Activated CD8-positive, alpha-beta memory T cell treated with anti-CD3 and anti-CD28 coated beads for 36 hours (primary cell): Measurements from ENCODE around the gene CDCA7. TPM values are rescaled to one million over a fixed set of nuclear protein-coding genes. Genes with fewer than 3 reads are reported as not detected.
"Not testable (repeated sequence)": the region's sequence is repeated elsewhere in the genome, so short reads cannot be mapped to it uniquely, and the experiment has no call there.

Experiments
- CTCF ChIA-PET: fragments of 350-600 bp; sonication (Branson Sonifier 250); formaldehyde crosslinking; loops from one replicate; lab custom pipeline; 2021; ENCODE audit warnings: antibody characterized with exemption; lab: Charles Lee
- POLR2A ChIA-PET: fragments of 350-600 bp; sonication (Branson Sonifier 250); formaldehyde crosslinking; loops from one replicate; lab custom pipeline; 2021; ENCODE audit warnings: antibody characterized with exemption; lab: Charles Lee
- total RNA-seq, 2 experiments: library from RNA; stranded (reverse); gene quantifications; one replicate each; pipeline ENCODE4 v1.2.3, GENCODE V29; 2021

Gene CDCA7
- total RNA-seq, 2 experiments from 2014 or later, result 33.9 to 34.3 TPM

GRCh38 chr2:173397539-173397938 lies 42.9 kb downstream of the CDCA7 start:
- ChIA-PET POLR2A (no interaction called here), CTCF (no interaction called here)

GRCh38 chr2:173399229-173399628 lies 44.6 kb downstream of the CDCA7 start:
- CTCF ChIA-PET, result no interaction called here
- POLR2A ChIA-PET, result no interaction called here

GRCh38 chr2:173400760-173401159 lies 46.1 kb downstream of the CDCA7 start:
- ChIA-PET POLR2A (no interaction called here), CTCF (interaction anchor here (2.0 kb wide), 1 partner anchor 940 kb away, joined by 6 read pairs; no protein-coding TSS in a partner anchor)

GRCh38 chr2:173401716-173402326 lies 47.1 kb downstream of the CDCA7 start:
- ChIA-PET POLR2A (no interaction called here), CTCF (interaction anchor here (0.9 to 2.0 kb wide), 7 partner anchors 9 to 945 kb away, joined by 3 to 9 read pairs (median 3); no protein-coding TSS in a partner anchor)

GRCh38 chr2:173402405-173402974 lies 47.8 kb downstream of the CDCA7 start:
- ChIA-PET POLR2A (no interaction called here), CTCF (interaction anchor here (0.9 to 2.0 kb wide), 10 partner anchors 9 to 945 kb away, joined by 3 to 9 read pairs (median 3); no protein-coding TSS in a partner anchor)

- CTCF ChIA-PET, result interaction anchor here (0.6 to 1.2 kb wide), 2 partner anchors 43 to 345 kb away, joined by 3 to 4 read pairs; no protein-coding TSS in a partner anchor
- POLR2A ChIA-PET, result no interaction called here
Observed at GRCh38 chr2:173404841-173405750, 50.4 kb downstream of the CDCA7 start.

- ChIA-PET POLR2A (no interaction called here), CTCF (interaction anchor here (1.3 kb wide), 1 partner anchor 934 kb away, joined by 3 read pairs; no protein-coding TSS in a partner anchor)
Observed at GRCh38 chr2:173407176-173407575, 52.5 kb downstream of the CDCA7 start.

GRCh38 chr2:173407646-173408045 lies 53.0 kb downstream of the CDCA7 start:
- POLR2A ChIA-PET, result no interaction called here

GRCh38 chr2:173410579-173410978 lies 55.9 kb downstream of the CDCA7 start:
- CTCF ChIA-PET, result interaction anchor here (1.0 kb wide), 1 partner anchor 8 kb away, joined by 4 read pairs; no protein-coding TSS in a partner anchor
- POLR2A ChIA-PET, result no interaction called here

More at GRCh38 chr2:173407646-173408045, 53.0 kb downstream of the CDCA7 start:
- CTCF ChIA-PET, result no interaction called here

- POLR2A ChIA-PET, result no interaction called here
- CTCF ChIA-PET, result no interaction called here
Observed at GRCh38 chr2:173412628-173413027, 58.0 kb downstream of the CDCA7 start.

GRCh38 chr2:173414823-173415322 lies 60.2 kb downstream of the CDCA7 start:
- ChIA-PET CTCF (no interaction called here), POLR2A (no interaction called here)

GRCh38 chr2:173415431-173416381 lies 61.0 kb downstream of the CDCA7 start:
- ChIA-PET POLR2A (no interaction called here), CTCF (no interaction called here)

GRCh38 chr2:173416415-173417152 lies 61.9 kb downstream of the CDCA7 start:
- POLR2A ChIA-PET, CTCF ChIA-PET: not testable (repeated sequence)

- CTCF ChIA-PET, result interaction anchor here (0.7 kb wide), 1 partner anchor 284 kb away, joined by 3 read pairs; no protein-coding TSS in a partner anchor
- POLR2A ChIA-PET, result no interaction called here
Observed at GRCh38 chr2:173417341-173417740, 62.7 kb downstream of the CDCA7 start.

- POLR2A ChIA-PET, result no interaction called here
Observed at GRCh38 chr2:173417802-173418201, 63.1 kb downstream of the CDCA7 start.

More at GRCh38 chr2:173417802-173418201, 63.1 kb downstream of the CDCA7 start:
- CTCF ChIA-PET, result interaction anchor here (0.7 kb wide), 1 partner anchor 285 kb away, joined by 3 read pairs; no protein-coding TSS in a partner anchor
